ENCODE data around the gene C12orf76.

The C12orf76 gene

DNA sequence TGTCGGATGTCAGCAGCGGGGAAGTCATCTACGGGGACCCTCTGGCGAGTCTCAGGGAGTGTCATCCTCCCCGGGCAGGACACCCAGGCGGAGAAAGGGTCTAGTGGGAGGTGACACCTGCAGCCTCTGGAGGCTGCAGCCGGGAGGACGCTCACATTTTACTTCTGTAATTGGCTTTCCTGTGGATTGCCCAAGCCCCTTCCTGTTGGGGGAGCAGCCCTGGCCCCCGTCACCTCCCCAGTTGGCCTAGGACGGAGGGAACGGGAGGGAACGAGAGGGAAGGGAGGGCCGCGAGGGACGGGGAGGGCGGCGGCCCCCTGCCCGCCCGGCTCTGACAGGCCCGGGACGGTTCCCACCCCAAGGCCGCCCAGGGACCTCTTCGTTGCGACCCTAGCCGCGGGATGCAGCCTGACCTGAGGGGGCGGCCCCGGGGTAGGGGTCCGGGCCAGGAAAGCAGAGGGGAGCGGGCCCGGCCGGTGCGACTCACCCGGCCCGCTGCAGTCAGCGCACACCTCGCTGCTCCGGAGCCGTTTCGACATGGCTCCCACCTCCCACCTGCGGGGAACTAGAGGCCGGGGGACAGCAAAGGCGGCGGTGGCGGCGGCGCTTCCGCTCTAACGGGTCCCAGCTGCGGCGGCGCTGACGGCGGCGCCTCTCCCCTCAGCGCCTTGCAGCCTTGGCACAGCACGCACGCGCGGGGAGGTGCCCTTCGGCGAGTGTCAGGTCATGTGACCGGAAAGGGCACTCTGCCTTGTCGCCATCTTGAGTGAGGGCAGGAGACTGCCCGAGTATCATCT is 52.4 kb downstream of the C12orf76 start, which contains the start of gene GIT2:
Gene GIT2 (minus strand): TSS at position 683 of the 797 bp plus-strand sequence. CDS start 144 bp downstream, at position 539.
- peak; percentile 93 for DNase-seq (ENCODE audit: low read depth)

DNA sequence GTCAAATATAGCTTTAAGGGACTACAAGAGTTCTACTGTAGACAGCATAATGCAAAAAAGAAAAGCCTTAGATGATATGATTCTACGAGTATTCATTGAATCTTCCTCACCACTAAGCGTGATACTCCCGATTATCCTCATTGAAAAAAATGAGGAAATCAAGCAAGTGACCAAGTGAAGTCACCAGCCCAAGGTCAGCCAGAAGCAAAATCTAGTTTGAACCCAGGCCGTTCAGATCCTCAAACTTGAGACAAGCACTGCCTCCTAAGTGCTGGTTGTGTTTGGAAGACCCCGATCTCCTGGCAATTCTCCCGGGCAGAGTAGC is 53.0 kb downstream of the C12orf76 start:
- DNase-seq (ENCODE audit: low read depth): no peak

DNA sequence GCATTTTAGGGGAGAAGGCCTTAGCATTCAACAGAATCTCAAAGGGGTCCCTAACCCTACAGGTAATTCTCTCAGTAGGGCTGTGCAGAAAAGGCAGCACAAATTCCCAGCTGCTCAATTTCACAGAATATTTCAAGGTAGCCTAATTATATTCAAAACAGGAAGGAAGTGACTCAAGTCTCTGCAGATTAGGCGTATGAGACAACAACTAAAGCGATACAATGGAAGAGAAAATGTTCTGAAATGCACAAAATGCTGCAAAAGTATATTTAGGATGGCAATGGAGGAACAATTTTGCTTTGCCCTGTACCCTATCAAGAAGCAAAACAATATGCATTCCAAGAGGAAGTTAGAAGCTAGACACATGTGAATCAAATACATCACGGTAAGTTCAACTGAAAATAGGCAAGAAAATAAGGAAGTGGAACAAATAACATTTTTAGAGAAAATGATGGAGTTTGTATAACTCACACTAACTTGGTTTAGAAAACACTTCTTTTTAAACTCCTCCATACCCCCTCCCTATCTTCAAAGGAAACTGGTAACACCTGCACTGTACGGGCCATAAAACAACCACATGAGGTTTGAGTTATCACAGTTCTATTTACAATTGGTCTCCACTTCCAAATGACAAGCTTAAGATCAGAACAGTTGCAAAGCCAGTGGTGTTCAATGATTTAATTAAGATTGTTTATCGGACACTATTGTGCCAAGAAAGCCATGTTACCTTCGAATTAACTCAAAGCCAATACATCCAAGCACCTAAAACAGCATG is 53.7 kb downstream of the C12orf76 start:
- no peak for DNase-seq (ENCODE audit: low read depth)

DNA sequence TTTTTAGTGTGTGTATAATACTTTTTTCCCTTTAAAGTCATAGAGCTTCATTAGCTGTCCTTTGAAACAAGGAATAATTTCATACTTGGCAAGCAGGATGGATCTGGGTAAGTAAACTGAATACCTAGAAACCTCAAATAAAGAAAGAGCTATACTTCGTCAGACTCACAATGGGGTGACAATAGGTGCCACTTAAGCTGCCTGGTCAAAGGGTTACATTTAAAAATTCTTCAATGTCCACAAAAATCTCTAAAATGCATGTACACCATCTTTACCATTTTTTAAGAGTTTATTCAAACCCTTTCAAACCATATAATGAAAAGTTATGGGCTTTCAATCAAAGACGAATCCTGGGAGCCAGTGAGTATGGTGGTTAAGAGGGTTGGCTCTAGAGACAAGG is 55.2 kb downstream of the C12orf76 start:
- DNase-seq (ENCODE audit: low read depth): no peak

DNA sequence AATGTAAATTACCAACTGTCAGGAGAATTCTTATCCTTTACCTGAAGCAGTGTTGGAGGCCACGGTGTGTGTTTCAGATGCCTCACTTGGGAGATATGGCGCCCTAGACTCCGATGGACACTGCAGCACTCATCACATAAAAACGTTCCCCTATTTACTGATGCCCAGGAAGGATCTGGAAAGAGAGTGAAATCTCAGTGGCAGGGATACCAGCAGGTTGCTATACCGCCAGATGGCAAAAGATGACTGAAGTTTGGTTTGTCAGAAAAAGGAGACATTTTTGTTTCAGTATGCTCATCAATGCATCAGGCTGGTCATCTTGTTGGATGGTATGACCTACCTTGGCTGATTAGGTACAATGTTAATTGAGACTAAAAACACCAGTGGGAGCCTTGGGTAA is 56.7 kb downstream of the C12orf76 start:
- no peak for DNase-seq (ENCODE audit: low read depth)
